Right ventricle myocardium superior (tissue), 1 donor: ENCODE results near the gene APBA1. TPM values are rescaled to one million over a fixed set of nuclear protein-coding genes. Genes with fewer than 3 reads are reported as not detected.
A peak's percentile ranks its signal among the peaks of the same experiment; 100 is the strongest.

Experiments
- ATAC-seq: fragments of 200-7000 bp; cut with Tn5 transposase; one replicate; pipeline ENCODE4 v1.9.1; 2020; ENCODE audit warnings: mild to moderate bottlenecking; ENCODE audit not compliant: poor library complexity
- DNase-seq: peaks from one replicate; pipeline ENCODE4 v3.0.0-alpha.2; 2020
- intact Hi-C: fragments of 100-400 bp; cut with DNase I; formaldehyde crosslinking; loops from one replicate; pipeline ENCODE4 v1.11.2; 2022
- total RNA-seq: library from RNA; stranded (reverse); fragmentation: NEBNext Ultra II Directional; extraction: Animal tissue kit (Norgen Biotek cat#: 25700); gene quantifications from one replicate; pipeline ENCODE4 v1.2.1, GENCODE V29; 2021
- donor health status: DM: no; HTN: yes; CAD: no; lungs with severe emphysema.

Gene APBA1
- total RNA-seq, 1 donor from 2014 or later, result 2.0 TPM

DNA sequence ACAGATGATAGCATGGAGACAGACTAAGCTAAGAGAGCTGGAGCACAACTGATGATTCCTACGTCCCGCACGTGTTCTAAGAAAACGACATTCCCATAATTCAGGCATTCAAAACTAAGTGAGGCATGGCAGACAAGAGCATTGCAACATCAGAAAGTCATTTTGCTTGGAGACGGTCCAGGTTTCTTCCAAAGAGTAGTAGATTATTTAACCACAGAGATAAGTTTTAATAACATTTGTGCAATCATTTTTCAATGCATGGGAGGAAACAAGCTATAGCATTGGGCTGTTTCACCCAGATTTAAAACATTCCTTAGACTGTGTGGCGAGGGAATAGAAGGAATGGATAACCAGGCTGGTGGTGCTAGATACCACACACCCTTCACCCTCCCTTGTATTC lies 117.2 kb downstream of the APBA1 start:
- DNase-seq, result no peak
- intact Hi-C loops, result no loop called here
- peak; percentile 63 for ATAC-seq

DNA sequence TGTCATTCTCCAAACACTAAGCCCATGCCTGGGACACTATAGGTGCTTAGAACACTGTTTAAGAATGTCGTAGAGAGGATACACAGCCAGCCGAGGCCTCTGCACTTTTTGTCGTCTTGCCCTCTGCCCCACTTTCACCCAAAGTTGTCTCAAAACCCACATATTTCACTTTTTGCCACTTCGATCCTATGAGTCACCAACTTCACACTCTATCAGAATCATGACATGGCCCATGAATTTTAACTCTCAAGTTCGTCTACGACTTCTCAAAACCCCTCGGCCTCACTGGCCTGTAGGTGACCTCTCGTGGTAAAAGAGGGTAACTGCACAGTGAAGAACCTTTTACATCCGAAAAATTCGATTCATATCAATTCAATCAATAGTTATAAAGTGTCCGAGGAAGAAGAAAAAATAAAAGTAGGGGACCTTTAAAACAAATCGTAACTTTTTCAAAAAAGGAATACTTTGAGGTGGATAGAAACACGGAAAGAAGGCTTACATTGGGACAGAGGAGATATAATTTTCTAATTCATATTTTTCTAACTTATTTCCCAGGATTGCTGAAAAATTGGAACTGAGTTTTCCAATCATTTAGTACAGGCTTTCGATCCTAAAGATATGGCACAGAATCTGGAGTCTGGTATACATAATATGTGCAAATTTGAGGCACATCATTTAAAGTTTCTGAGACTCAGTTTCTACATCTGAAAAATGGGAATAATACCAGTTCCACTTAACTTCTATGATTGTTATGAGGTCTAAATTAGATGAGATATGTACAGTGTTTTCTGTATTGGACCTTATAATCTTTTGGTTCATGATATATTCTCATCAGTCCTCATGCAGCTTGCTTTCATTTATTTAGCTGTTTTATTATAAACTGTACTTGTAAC lies 122.6 kb downstream of the APBA1 start:
- intact Hi-C loops, result loop anchor here (10.0 kb wide), 1 partner anchor 325 kb away; no protein-coding TSS in a partner anchor
- DNase-seq, result no peak
- ATAC-seq, result peak; percentile 82

DNA sequence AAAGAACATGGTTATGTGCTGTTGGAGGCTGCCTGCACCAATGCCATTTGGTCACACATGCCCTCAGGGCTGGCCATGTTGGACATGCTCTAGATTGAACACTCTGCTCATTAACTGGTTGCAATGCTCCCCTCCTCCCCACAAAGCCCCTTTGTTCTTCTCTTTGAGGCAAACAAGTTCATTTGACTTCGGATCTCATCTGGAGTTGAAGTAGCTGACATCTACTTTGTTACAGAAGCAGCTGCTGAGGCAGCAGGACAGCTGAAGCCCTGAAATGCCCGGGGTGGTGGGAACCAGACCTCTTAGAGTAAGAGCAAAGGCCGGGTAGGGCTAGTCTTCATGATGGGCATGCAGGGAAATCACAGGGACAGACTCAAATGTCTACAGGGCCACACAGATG lies 123.5 kb downstream of the APBA1 start:
- intact Hi-C loops, result loop anchor here (10.0 kb wide), 1 partner anchor 326 kb away; no protein-coding TSS in a partner anchor
- DNase-seq, result no peak
- ATAC-seq, result no peak

DNA sequence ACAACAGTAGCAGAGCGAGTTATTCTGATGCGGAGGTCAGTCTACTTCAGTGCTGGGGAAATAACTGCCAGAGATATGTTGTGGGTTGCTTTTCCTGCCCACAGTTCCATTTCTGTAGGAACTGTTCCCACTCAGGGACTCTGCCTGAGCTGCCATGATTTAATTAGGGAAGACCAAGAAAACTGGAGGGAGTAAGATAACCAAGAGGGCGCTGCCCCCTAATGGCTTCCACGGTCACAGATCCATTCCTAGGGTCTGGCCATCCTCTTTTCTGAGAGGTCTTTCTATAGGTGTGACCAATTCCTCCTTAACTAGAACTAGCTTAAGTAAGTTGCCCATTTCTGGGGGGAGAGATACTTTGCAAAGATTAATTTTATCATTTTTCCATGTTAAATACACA lies 125.9 kb downstream of the APBA1 start:
- no peak for DNase-seq
- intact Hi-C loops, result loop anchor here (2.0 to 10.0 kb wide), 2 partner anchors 123 to 329 kb away; no protein-coding TSS in a partner anchor
- ATAC-seq, result no peak

DNA sequence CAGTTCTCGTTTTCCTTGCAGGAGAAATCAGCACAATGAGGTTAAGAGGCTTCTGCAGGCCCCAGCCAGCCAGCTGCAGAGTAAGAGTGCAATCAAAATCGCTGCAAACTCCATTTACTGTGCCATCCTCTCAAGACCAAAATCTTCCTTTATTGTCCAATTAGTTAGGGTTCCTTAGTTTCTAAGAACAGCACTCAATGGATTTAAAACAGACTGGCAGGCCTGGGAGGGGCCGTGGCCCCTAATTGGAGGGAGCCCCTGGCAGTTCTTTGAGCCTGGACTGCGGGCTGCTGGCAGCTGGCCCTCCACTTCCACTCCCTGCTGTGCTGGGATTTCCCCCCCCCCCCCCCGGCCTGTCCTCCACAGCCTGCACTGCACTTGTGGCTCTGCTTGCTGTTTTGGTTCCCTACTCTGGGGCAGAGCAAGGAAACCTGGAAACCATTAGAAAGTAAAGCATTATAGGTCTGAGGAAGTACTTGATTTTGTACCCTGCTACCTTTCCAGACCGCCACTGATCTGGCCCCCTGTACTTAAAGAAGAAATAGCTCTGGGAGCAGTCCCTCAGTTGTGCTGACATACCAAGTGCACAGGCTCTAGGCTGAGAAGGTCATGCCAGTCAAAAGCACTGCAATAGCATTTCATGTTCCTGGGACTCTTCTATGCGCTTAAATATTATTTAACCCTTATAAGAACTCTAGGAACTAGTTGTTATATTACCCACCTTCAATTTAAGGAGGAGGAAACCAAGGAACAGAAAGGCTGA lies 129.0 kb downstream of the APBA1 start:
- DNase-seq (peak; percentile 42), ATAC-seq (peak; percentile 96)
- intact Hi-C loops, result loop anchor here (10.0 kb wide), 1 partner anchor 332 kb away; no protein-coding TSS in a partner anchor

DNA sequence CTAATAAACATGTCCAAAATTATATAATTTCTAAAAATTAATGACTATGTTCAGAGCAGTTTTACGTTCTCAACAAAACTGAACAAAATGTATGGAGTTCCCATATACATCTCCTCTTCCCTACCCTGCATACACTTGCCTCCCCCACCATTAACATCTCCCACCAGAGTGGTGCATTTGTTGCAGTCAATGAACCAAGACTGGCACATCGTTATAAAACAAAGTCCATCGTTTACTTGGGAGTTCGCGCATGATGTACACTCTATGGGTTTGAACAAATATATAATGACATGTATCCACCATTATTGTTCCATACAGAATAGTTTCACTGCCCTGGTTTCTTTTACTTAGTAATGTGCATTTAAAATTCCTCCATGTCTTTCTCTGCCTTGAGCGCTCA lies 130.1 kb downstream of the APBA1 start:
- no peak for ATAC-seq
- intact Hi-C loops, result loop anchor here (10.0 kb wide), 1 partner anchor 333 kb away; no protein-coding TSS in a partner anchor

DNA sequence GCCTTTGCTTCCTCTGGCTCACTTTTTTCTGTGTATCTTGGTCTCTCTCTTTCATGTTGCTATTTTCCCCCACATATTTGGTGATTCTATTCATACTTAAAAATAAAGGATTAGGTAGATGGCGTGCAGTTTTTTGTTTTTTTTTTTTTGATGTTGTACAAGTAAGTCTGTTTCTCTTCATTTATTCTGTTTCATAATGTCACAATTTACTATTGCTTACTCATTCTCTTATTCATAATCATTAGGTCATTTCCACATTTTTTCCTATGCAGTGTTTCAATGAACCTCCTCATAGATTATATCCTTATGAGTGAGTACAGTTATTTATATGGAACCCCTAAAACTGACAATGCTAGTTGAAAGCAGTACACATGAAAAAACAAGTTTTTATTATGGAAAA lies 136.3 kb downstream of the APBA1 start:
- ATAC-seq, result no peak
- no peak for DNase-seq
- intact Hi-C loops, result no loop called here

More for the DNA sequence above, 130.1 kb downstream of the APBA1 start:
- DNase-seq, result no peak

DNA sequence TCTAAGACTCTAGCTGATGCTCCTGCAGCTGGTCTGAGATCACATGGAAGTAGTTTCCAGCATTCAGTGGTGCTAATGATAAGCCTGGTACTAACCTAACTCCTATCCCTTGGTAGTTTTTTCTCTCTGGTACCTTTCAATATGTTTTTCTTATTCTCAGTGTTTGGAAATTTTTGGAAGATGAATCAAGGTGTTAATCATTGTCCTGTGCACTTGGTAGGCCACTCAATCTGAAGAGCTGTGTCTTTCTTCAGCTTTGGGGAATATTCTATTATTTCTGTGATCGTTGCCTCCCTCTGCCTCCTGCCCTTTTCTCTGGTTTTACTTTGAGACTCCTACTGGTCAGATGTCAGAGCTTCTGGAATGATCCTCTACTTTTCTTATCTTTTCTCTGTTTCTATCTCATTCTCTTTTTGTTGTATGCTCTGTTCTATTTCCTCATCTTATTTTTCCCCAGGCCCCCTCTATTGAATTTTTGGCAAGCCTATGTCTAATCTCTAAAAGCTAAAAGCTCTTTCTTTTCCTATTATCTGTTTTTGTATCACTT lies 136.8 kb downstream of the APBA1 start:
- intact Hi-C loops, result no loop called here
- DNase-seq, result no peak
- ATAC-seq, result no peak

DNA sequence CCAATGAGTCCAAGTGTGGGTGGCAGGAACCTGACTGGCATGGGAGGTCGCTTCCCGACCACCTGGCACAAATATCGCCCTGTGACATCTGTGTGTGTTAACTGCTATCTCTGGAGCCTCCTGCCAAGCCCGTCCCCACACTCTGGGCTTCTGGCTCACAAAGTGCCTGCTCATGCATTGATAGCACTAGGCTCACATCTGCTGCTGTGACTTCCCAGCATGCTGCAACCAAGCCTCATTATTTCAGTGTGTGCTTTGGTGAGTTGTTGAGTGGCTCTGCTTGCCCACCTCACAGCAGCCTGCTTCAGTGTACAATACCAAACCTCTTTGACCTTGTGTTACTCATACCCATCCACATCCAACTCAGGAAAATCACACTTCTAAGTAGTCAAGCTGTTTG lies 139.8 kb downstream of the APBA1 start:
- no peak for DNase-seq
- no peak for ATAC-seq
- intact Hi-C loops, result no loop called here

DNA sequence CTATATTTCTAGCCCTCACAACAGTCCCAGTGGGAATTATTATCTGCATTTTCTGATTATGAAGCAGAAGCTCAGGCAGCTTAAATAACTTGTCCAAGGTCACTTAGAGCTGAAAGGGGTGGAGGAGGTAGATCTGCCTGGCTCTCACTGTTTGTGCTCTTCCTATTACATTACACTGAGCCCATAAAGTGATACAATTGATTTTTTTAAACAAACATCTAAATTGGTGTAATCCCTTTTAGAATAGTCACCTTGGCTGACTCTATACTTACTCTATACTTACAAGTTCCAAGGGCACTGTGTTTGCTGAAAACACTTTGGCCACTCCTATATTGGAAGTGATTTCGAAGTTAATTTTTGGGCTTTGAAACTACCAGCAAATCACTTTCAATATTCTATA lies 144.7 kb downstream of the APBA1 start:
- ATAC-seq, result no peak
- intact Hi-C loops, result no loop called here
- DNase-seq, result no peak

DNA sequence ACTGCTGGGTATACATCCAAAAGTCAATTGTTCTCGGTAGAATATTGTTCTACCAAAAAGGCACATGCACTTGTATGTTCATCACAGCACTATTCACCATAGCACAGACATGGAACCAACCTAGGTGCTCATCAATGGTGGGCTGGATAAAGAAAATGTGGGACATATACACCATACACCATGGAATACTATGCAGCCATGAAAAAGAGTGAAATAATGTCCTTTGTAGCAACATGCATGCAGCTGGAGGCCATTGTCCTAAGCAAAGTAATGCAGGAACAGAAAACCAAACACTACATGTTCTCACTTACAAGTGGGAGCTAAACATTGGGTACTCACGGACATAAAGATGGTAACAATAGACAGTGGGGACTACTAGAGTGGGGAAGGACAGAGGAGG lies 145.5 kb downstream of the APBA1 start:
- DNase-seq (no peak), ATAC-seq (no peak)
- intact Hi-C loops, result no loop called here

DNA sequence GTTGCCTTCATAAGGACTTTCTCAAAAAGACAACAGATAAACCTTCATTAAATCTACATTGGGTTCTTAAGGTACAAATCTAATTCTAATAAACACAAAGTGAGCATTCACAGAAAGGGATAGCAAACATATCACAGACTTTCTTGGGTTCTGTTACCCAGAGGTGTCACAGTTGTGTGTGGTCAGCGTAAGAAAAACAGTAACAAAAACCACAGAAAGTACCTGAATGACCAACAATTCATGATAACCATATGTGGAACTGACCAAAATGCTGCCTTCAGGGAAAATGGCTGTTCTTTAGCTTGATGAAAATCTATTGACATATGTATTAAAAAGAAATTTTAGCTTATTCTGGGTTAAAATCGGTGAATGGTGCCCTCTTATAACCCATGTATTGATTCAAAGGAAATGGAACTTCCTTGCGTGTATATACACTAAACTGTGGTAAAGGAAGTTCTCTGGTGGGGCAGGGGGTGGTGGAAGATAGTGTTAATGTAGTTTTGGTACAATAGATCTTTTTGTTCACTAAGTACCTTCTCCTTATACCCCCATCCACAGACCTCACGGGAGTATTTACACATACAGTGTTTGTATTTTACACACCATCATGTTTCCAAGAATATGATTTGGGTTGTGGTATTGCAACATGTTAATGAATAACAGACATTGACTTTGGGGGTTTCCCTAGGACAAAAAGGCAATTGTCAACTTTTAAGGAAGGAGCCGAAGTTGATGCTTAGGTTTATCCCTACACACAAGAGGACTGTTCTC lies 152.5 kb downstream of the APBA1 start:
- no peak for DNase-seq
- no peak for ATAC-seq
- intact Hi-C loops, result no loop called here

DNA sequence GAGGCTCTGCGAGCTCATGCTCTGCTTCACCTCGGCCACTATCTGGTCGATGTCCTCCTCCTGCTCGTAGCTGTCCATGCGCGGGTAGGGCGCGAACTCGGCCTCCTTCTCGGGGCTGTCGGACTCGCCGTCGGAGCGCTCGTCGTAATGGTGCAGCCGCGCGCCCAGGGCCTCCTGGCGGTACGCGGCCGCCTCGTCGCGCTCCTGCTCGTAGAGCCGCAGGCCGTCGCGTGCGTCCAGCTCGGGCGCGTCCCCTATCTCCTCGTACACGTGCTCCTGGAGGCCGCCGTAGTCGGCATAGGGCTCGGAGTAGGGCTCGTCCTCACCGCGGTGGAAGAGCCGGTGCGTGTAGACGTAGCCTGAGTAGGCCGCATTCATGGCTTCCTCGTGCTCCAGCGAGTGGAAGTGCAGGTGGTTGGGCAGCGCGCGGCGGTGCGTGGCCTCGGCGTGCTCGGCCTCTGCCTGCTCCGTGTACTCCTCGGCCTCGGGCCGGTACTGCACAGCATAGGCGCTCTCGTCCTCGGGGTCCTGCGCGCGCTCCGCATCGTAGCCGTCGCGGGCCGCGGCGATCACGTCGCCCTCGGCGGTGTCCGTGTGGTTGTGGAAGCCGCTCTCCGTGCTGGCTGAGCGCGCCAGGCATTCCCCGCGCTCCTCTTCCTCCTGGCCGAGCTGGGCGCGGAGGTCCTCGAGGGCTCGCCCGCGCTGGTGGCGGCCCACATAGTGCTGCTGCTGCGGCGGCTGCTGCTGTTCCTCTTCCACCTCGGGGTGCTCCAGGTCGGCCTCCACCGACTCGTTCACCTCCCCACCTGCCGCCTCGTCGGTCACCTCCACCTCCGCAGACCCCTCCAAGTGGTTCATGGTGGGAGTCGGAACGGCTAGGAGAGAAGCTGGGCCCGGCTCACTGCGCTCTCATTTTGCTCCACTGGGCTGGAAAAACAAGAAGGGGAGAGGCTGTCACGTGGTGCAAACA lies 155.5 kb downstream of the APBA1 start:
- DNase-seq, result no peak
- no peak for ATAC-seq
- intact Hi-C loops, result no loop called here

DNA sequence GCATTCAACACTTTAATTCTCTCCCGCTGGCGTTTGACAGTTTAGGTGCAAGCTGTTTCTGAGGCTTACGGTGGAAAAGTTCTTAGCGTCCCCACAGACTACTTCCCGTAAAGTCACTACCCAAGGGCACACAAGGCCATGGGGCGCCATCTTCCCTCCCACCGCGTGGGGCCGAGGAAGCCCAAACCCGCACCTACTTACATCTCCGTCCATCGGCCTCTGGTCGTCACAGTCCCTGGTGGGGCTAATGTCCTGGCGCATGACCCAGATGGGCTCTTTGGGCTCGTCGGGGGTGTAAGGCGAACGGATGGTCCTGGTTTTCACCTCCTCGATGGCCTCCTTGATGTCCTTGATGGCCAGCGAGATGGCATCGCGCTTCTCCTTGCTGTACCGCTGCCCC lies 156.4 kb downstream of the APBA1 start:
- ATAC-seq, result no peak
- no peak for DNase-seq
- intact Hi-C loops, result no loop called here

DNA sequence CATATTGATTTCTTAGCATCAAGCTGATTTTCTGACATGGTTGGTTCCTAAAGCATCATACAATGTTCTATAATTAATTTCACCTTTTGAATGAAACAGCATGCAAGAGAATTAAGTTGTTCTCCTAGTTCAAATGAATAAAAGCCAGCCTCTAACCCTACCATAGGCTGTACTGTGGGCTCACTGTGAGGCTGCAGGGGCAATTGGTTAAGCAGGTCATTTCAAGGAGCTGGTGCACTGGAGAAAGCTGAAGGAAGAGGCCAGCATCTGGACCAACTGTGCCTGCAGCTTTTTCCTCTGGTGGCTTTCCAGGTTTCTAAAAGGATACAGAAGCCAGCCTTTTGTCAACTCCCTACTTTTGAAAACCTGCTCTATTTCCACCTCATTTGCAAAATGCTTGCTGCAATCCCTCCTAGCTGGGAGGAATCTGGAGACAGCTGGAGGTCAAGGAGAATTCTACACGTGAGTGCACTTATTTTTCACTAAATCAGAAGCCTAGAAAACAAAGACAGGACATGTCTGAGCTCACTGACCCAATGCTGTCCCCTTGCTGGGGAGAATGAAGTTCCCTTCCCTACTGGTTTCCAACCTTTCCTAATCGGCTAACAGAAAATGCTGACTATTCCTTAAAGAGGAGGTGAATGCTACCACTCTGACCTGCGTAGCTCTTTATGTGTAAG lies 158.9 kb downstream of the APBA1 start:
- DNase-seq (no peak), ATAC-seq (no peak)
- intact Hi-C loops, result no loop called here

DNA sequence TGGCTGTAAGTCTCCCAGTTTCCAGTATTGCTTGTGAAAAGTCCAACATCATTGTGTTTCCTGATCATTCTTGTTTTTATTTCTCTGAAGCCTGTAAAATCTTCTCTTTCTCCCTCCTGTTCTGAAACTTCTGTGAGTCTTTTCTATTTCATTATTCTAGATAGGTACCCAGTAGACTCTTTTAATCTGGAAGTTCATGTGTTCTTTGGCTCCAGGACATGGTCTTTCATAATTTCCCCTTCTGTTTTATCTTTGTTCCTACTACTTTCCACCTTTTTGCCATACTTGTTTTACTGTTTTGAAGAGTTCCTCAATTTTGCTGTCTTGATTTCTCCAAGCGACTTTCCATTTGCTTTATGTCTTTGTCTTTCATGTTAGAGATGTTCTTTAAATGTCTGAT lies 168.1 kb downstream of the APBA1 start:
- intact Hi-C loops, result no loop called here
- DNase-seq (no peak), ATAC-seq (no peak)

DNA sequence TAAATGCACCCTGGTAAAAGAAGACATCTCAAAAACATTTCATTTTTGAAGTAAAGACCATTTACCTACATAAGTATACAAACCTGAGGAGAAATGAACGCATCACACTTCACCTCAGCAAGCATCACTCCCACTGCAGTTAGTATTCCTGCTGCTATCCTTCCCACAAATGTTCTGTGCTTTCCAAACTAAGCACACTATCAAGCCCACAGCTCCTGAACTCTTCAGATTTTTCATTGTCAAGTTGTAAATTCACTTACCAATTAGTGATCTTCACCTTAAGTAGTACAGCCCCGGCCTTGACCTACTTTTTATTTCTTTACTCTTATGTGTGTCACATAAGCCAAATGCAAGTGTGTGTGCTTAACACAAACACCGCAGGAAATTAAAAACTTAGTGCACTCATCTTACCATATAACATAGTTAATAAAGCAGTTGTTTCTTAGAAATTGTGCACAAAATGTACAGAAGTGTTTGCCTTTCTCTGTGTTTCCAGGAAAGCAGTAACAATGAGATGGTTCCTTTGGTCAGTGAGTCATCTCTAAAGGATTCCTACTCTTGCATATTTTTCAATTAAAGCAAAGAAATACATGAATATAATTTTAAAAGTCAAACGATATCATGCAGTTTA lies 169.4 kb downstream of the APBA1 start:
- no peak for DNase-seq
- no peak for ATAC-seq
- intact Hi-C loops, result no loop called here
